GM19324 (cell line): ENCODE results near the gene IGFLR1.

Source experiments
- ATAC-seq: cut with Tn5 transposase; IDR thresholded peaks from one replicate; pipeline ENCODE4 v1.9.1; 2021; ENCODE audit warnings: mild to moderate bottlenecking, moderate library complexity; ENCODE audit not compliant: unreplicated experiment, low FRiP score

Gene IGFLR1

GRCh38 chr19:35740423-35741202 is 1.6 kb downstream of the IGFLR1 start:
- peak; percentile 61 for ATAC-seq

- ATAC-seq: no peak
These were observed 2.2 kb downstream of the IGFLR1 start for GRCh38 chr19:35740108-35740422.

- ATAC-seq: no peak
These were observed 2.8 kb downstream of the IGFLR1 start for GRCh38 chr19:35739275-35740107.

- no peak for ATAC-seq
These were observed 3.4 kb downstream of the IGFLR1 start for GRCh38 chr19:35738887-35739229.

GRCh38 chr19:35738021-35738886 is 4.0 kb downstream of the IGFLR1 start:
- ATAC-seq: no peak

- no peak for ATAC-seq
These were observed 5.1 kb downstream of the IGFLR1 start for GRCh38 chr19:35736913-35737886.

- no peak for ATAC-seq
These were observed 7.4 kb downstream of the IGFLR1 start for GRCh38 chr19:35734889-35735288.

- ATAC-seq: no peak
These were observed 8.0 kb downstream of the IGFLR1 start for GRCh38 chr19:35734273-35734672.

- no peak for ATAC-seq
These were observed 8.8 kb downstream of the IGFLR1 start for GRCh38 chr19:35733180-35734125.

GRCh38 chr19:35732540-35733179 is 9.6 kb downstream of the IGFLR1 start:
- ATAC-seq: no peak

GRCh38 chr19:35731779-35732405 is 10.4 kb downstream of the IGFLR1 start:
- ATAC-seq: no peak

GRCh38 chr19:35731353-35731752 is 10.9 kb downstream of the IGFLR1 start:
- ATAC-seq: no peak

GRCh38 chr19:35730326-35730725 is 11.9 kb downstream of the IGFLR1 start:
- no peak for ATAC-seq

GRCh38 chr19:35729763-35730162 is 12.5 kb downstream of the IGFLR1 start:
- no peak for ATAC-seq

- ATAC-seq: no peak
These were observed 13.2 kb downstream of the IGFLR1 start for GRCh38 chr19:35729021-35729420.

- ATAC-seq: no peak
These were observed 14.1 kb downstream of the IGFLR1 start for GRCh38 chr19:35727956-35728706.
